ENCODE results near the gene PTPRN2. TPM values are rescaled to one million over a fixed set of nuclear protein-coding genes. Genes with fewer than 3 reads are reported as not detected.

Gene PTPRN2
- polyA plus RNA-seq, 1 experiment: 0.02 TPM

DNA sequence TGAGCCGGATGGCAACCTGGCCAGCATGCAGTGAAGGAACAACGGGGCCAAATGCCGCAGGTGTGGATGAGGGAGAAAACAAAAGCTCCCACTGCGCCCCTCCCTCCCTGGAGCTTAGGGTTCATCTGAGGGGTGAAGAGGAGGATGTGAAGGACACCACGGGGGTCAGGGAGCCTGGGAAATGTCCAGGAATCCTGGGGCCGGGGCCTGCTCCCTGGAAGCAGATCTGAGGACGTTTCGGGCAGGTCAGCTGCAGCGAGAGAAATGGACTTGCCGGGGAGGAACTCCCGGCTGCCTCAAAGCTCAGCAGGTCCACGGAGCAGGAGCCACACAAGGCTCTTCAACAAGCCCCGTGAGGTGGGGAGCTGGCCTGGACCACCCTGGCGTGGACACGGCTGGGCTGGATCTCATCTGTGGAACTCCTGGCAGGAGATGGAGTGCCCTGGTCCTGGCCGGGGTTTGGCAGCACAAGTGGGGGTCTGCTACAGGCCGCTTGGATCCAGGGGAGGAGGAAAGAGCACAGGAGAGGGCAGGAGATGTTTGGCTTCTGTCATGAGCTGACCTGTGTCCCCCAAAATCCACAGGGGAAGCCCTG, 585.0 kb downstream of the PTPRN2 start:
- ChIA-PET CTCF (no interaction called here), POLR2A (no interaction called here)
- Histone ChIP-seq H3K9me3 (ENCODE audit: control insufficient read depth, insufficient read depth, low read length) (peaks cover 80% of the 10 kb centered on the region), H3K27me3 (ENCODE audit: control insufficient read depth, insufficient read depth, low read length) (no peaks in the 10 kb centered on the region), H3K4me3 (ENCODE audit: low read depth, low read length) (no peak overlapping the region), H3K27ac (ENCODE audit: low read depth, low read length) (no peak overlapping the region)
- no peak for DNase-seq (ENCODE audit: low read depth, low spot score)
- TF ChIP-seq, protein P1, sequence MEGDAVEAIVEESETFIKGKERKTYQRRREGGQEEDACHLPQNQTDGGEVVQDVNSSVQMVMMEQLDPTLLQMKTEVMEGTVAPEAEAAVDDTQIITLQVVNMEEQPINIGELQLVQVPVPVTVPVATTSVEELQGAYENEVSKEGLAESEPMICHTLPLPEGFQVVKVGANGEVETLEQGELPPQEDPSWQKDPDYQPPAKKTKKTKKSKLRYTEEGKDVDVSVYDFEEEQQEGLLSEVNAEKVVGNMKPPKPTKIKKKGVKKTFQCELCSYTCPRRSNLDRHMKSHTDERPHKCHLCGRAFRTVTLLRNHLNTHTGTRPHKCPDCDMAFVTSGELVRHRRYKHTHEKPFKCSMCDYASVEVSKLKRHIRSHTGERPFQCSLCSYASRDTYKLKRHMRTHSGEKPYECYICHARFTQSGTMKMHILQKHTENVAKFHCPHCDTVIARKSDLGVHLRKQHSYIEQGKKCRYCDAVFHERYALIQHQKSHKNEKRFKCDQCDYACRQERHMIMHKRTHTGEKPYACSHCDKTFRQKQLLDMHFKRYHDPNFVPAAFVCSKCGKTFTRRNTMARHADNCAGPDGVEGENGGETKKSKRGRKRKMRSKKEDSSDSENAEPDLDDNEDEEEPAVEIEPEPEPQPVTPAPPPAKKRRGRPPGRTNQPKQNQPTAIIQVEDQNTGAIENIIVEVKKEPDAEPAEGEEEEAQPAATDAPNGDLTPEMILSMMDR (IDR thresholded peaks at IDR 0.05; ENCODE audit: low read depth, low read length): no peak

DNA sequence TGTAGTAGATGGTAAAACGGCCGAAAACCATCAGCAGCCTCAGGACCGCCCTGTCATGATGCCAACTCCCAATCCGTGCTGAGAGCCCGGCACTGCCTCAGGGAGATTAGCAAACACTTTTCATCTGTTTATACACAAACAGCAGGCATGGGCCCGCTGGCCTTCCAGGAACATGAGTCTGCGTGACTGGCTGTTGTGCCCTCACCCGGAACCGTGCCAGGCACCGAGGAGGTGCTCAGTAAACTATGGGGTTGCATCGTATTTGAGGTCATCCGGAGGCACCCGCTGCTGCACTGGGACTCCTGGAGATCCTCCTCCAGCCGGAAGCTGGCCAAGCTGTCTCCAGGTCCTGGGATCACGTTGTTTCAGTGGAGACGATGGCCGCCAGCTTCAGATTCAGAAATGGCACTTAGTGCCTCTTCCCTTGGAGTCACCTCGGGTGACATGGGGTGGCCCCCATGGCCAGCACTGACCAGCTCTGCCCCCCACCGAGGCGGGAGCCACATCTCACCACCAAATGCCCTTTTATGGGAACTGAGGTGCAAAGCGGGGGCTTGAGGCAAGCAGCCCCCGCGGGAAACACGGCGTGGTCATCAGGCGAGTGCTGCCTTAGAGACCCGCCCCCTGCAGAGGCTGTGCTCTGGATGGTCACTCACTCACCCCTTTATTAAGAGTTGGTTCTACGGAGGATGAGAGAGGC, 585.9 kb downstream of the PTPRN2 start:
- no peak overlapping the region for H3K4me3 ChIP-seq (ENCODE audit: low read depth, low read length)
- H3K9me3 ChIP-seq (ENCODE audit: control insufficient read depth, insufficient read depth, low read length): peaks cover 80% of the 10 kb centered on the region
- ChIA-PET CTCF (no interaction called here), POLR2A (no interaction called here)
- no peak for DNase-seq (ENCODE audit: low read depth, low spot score)
- H3K27ac ChIP-seq (ENCODE audit: low read depth, low read length): no peak overlapping the region
- H3K27me3 ChIP-seq (ENCODE audit: control insufficient read depth, insufficient read depth, low read length): no peaks in the 10 kb centered on the region
- TF ChIP-seq, protein P1 (IDR thresholded peaks at IDR 0.05; ENCODE audit: low read depth, low read length): no peak

DNA sequence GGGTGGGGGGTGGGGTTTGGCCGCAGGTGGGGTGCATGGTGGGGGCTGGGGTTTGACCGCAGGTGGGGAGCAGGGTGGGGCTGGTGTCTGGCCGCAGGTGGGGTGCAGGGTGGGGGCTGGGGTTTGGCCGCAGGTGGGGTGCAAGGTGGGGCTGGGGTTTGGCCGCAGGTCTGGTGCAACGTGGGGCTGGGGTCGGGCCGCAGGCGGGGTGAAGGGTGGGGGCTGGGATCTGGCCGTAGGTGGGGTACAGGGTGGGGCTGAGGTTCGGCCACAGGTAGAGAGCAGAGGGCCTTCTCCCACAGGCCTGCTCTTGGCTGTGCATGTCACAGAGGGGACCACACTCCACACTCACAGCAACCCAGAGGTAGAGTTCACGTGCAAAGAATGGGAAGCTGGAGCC, 586.6 kb downstream of the PTPRN2 start:
- ChIA-PET CTCF (no interaction called here), POLR2A (no interaction called here)
- TF ChIP-seq, protein P1 (IDR thresholded peaks at IDR 0.05; ENCODE audit: low read depth, low read length): no peak
- H3K27ac ChIP-seq (ENCODE audit: low read depth, low read length): no peak overlapping the region
- peaks cover 80% of the 10 kb centered on the region for H3K9me3 ChIP-seq (ENCODE audit: control insufficient read depth, insufficient read depth, low read length)
- no peak for DNase-seq (ENCODE audit: low read depth, low spot score)
- H3K4me3 ChIP-seq (ENCODE audit: low read depth, low read length): no peak overlapping the region
- no peaks in the 10 kb centered on the region for H3K27me3 ChIP-seq (ENCODE audit: control insufficient read depth, insufficient read depth, low read length)

DNA sequence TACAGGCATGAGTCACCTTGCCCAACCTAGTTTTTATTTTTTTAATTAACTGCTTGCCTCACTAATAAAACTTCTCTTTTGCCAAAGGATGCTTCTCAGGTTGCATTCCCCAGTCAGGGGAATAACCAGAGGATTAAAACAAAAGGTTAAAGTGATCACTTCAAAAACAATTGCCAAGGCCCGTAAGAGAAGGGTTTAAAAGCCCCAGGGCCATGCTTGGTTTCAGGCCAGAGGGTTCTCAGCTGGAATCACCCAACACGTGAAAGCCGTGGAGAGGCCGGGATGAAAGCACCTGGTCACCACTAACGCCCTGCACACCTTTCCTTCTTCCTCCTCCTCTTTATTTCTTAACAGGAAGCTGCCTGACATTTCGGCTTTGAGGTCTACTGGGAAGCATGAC, 587.5 kb downstream of the PTPRN2 start:
- H3K4me3 ChIP-seq (ENCODE audit: low read depth, low read length): no peak overlapping the region
- ChIA-PET CTCF (no interaction called here), POLR2A (no interaction called here)
- TF ChIP-seq, protein P1 (IDR thresholded peaks at IDR 0.05; ENCODE audit: low read depth, low read length): no peak
- H3K27ac ChIP-seq (ENCODE audit: low read depth, low read length): no peak overlapping the region
- peaks cover 78% of the 10 kb centered on the region for H3K9me3 ChIP-seq (ENCODE audit: control insufficient read depth, insufficient read depth, low read length)
- no peaks in the 10 kb centered on the region for H3K27me3 ChIP-seq (ENCODE audit: control insufficient read depth, insufficient read depth, low read length)
- DNase-seq (ENCODE audit: low read depth, low spot score): no peak

DNA sequence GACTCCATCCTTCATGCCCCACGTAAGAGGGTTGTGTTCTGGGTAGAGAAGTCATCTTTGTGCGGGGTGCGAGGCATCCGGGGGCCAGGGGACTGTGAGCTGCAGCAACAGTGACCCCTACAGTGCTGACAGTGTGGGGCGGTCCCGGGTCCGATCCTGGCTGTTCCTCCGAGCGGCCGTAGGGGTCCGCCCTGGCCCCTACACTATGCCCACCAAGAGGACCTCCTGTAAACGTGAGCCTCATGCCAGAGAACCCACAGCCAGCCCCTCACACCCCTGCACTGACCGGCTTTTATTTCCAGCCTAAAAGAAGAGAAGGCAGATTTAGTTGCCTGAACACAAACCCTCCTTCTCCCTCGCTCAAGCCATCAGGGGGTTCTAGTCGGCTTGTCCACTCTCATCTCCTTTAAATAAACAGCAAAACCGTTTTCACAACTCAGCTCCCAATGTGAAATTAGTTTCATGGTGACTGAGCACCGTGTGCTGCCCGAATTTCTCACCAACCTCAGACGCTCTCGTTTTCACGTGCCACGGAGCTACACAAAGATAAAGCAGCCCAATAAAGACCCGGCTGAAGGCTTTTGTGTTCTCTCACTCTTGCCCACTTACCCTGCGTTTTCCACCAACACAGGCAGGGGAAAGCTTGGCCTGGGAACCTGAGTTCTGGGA, 588.6 kb downstream of the PTPRN2 start:
- H3K4me3 ChIP-seq (ENCODE audit: low read depth, low read length): no peak overlapping the region
- H3K27me3 ChIP-seq (ENCODE audit: control insufficient read depth, insufficient read depth, low read length): no peaks in the 10 kb centered on the region
- no peak for DNase-seq (ENCODE audit: low read depth, low spot score)
- TF ChIP-seq, protein P1 (IDR thresholded peaks at IDR 0.05; ENCODE audit: low read depth, low read length): no peak
- ChIA-PET CTCF (interaction anchor here (0.7 kb wide), 1 partner anchor 21 kb away, joined by 5 read pairs; no protein-coding TSS in a partner anchor), POLR2A (no interaction called here)
- H3K9me3 ChIP-seq (ENCODE audit: control insufficient read depth, insufficient read depth, low read length): peaks cover 80% of the 10 kb centered on the region
- no peak overlapping the region for H3K27ac ChIP-seq (ENCODE audit: low read depth, low read length)
